ENCODE data around the gene LPP. TPM values are rescaled to one million over a fixed set of nuclear protein-coding genes. Genes with fewer than 3 reads are reported as not detected.
A peak's percentile ranks its signal among the peaks of the same experiment; 100 is the strongest.

Gene LPP
- total RNA-seq, 3 donors from 2014 or later: 262 to 816 (median 325) TPM

DNA sequence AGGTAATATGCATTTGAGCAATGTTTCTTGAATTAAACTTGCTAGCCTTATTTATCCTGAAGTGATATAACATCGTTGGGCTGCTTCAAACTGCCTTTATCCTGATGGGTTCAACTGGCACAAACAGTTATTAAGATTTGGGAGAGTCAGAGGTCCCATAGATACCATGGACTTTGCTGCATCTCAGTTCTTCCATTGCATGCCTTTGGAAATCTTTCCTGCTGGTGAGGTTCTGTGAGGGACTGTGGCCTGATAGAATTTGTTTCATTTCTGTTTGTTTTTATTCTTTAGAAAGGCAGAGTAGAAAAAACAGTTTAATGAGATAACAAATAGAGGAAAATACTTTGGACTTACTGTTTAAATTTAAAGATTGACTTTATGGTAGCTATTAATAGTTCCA, 508.3 kb downstream of the LPP start:
- H3K9me3 ChIP-seq: no peaks in the 10 kb centered on the region
- no peaks in the 10 kb centered on the region for H3K36me3 ChIP-seq (ENCODE audit: low read depth)
- no peak overlapping the region for H3K4me3 ChIP-seq
- no peak for ATAC-seq
- no peak for TF ChIP-seq CTCF (IDR thresholded peaks at IDR 0.05)
- DNase-seq: no peak
- intact Hi-C loops (cut with DNase I, micrococcal nuclease): no loop called here
- no peaks in the 10 kb centered on the region for H3K4me1 ChIP-seq (ENCODE audit: low read depth)

DNA sequence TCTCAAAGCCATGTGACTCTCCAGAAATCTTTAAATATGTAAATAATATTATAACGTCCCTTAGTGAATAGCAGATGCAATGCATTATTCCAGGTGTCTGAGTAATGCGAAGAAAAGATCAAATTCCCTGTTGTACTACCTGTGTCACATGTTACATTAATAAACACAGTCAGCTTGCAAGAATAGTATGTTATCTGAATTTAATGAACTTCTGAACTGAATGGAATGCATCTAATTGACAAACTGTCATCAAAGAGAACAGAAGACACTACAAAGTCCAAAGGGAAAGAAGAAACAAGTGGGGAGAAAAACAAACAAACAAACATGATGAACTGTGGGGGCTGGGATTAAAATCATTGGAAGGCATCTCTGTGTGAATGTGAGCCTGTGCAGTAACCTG, 508.8 kb downstream of the LPP start:
- no peak for TF ChIP-seq CTCF (IDR thresholded peaks at IDR 0.05)
- no peak overlapping the region for H3K4me3 ChIP-seq
- DNase-seq: no peak
- intact Hi-C loops (cut with DNase I, micrococcal nuclease): no loop called here
- no peaks in the 10 kb centered on the region for H3K9me3 ChIP-seq
- no peaks in the 10 kb centered on the region for H3K36me3 ChIP-seq (ENCODE audit: low read depth)
- H3K4me1 ChIP-seq (ENCODE audit: low read depth): no peaks in the 10 kb centered on the region
- no peak for ATAC-seq

- intact Hi-C loops (cut with DNase I, micrococcal nuclease): no loop called here
Measured at GRCh38 chr3:188663839-188664238, 509.9 kb downstream of the LPP start.

GRCh38 chr3:188664795-188665194, 510.8 kb downstream of the LPP start:
- intact Hi-C loops (cut with DNase I, micrococcal nuclease): no loop called here
- H3K4me3 ChIP-seq: no peak overlapping the region
- DNase-seq (peak in 1 of 3 donors; percentile 18), ATAC-seq (peak; percentile 64)
- TF ChIP-seq CTCF (IDR thresholded peaks at IDR 0.05): no peak
- no peaks in the 10 kb centered on the region for H3K4me1 ChIP-seq (ENCODE audit: low read depth)
- H3K36me3 ChIP-seq (ENCODE audit: low read depth): no peaks in the 10 kb centered on the region
- no peaks in the 10 kb centered on the region for H3K9me3 ChIP-seq

More at GRCh38 chr3:188663839-188664238, 509.9 kb downstream of the LPP start:
- no peaks in the 10 kb centered on the region for H3K36me3 ChIP-seq (ENCODE audit: low read depth)
- no peaks in the 10 kb centered on the region for H3K4me1 ChIP-seq (ENCODE audit: low read depth)
- no peak for DNase-seq
- TF ChIP-seq CTCF (IDR thresholded peaks at IDR 0.05): no peak
- H3K9me3 ChIP-seq: no peaks in the 10 kb centered on the region
- no peak overlapping the region for H3K4me3 ChIP-seq
- no peak for ATAC-seq

- H3K4me1 ChIP-seq (ENCODE audit: low read depth): no peaks in the 10 kb centered on the region
- no peaks in the 10 kb centered on the region for H3K9me3 ChIP-seq
- TF ChIP-seq CTCF (IDR thresholded peaks at IDR 0.05): no peak
- ATAC-seq: no peak
- H3K4me3 ChIP-seq: no peak overlapping the region
- intact Hi-C loops (cut with DNase I, micrococcal nuclease): no loop called here
- H3K36me3 ChIP-seq (ENCODE audit: low read depth): no peaks in the 10 kb centered on the region
- DNase-seq: no peak
Measured at GRCh38 chr3:188667926-188668325, 514.0 kb downstream of the LPP start.

- no peaks in the 10 kb centered on the region for H3K9me3 ChIP-seq
- no peak for TF ChIP-seq CTCF (IDR thresholded peaks at IDR 0.05)
Measured at GRCh38 chr3:188670446-188670845, 516.5 kb downstream of the LPP start.

More at GRCh38 chr3:188670446-188670845, 516.5 kb downstream of the LPP start:
- H3K4me3 ChIP-seq: no peak overlapping the region
- no peaks in the 10 kb centered on the region for H3K4me1 ChIP-seq (ENCODE audit: low read depth)
- no peaks in the 10 kb centered on the region for H3K36me3 ChIP-seq (ENCODE audit: low read depth)
- no peak for ATAC-seq
- intact Hi-C loops (cut with DNase I, micrococcal nuclease): no loop called here
- DNase-seq: no peak
